OCI-LY7 (cell line): ENCODE measurements around the gene GNAO1. TPM values are rescaled to one million over a fixed set of nuclear protein-coding genes. Genes with fewer than 3 reads are reported as not detected.

Experiments used
- BruUV-seq: library from RNA; stranded (reverse); fragments of 400-500 nt; replicated peaks from 2 replicates; lab custom pipeline; 2021; lab: Mats Ljungman, UMichigan
- CTCF ChIA-PET: fragments of 300-600 bp; sonication (Branson Sonifier 250); formaldehyde crosslinking; loops from one replicate; lab custom pipeline; 2022; ENCODE audit warnings: antibody characterized with exemption; ENCODE audit not compliant: unreplicated experiment; lab: Charles Lee
- POLR2A ChIA-PET: fragments of 300-600 bp; sonication (Branson Sonifier 250); formaldehyde crosslinking; loops from one replicate; lab custom pipeline; 2022; ENCODE audit warnings: antibody characterized with exemption; lab: Charles Lee
- DNase-seq: peaks from one replicate; pipeline ENCODE4 v3.0.0-alpha.2; 2015; ENCODE audit warnings: low spot score
- H2AFZ ChIP-seq: fragments of 200-600 bp; sonication (generic), shearing (Covaris generic); 2 replicates; pipeline ENCODE4 v1.6.1; 2014; ENCODE audit warnings: mild to moderate bottlenecking, antibody characterized with exemption, low read length, moderate library complexity
- H3K27ac ChIP-seq: fragments of 200-600 bp; sonication (generic); 2 replicates; pipeline ENCODE4 v1.5.1; 2014; ENCODE audit warnings: mixed run types, low read depth, mild to moderate bottlenecking, moderate library complexity, low read length, inconsistent platforms; ENCODE audit not compliant: poor library complexity, severe bottlenecking
- H3K36me3 ChIP-seq: fragments of 200-600 bp; sonication (generic); 2 replicates; pipeline ENCODE4 v1.6.1; 2014; ENCODE audit warnings: mild to moderate bottlenecking, antibody characterized with exemption, low read length, moderate library complexity, mixed read lengths; ENCODE audit not compliant: insufficient read depth
- H3K4me1 ChIP-seq: fragments of 200-600 bp; sonication (generic); 2 replicates; pipeline ENCODE4 v1.5.1; 2014; ENCODE audit warnings: mild to moderate bottlenecking, low read length; ENCODE audit not compliant: insufficient read depth, poor library complexity, severe bottlenecking
- H3K4me2 ChIP-seq: fragments of 200-600 bp; sonication (generic); 2 replicates; pipeline ENCODE4 v1.6.1; 2014; ENCODE audit warnings: mild to moderate bottlenecking, low read length
- H3K4me3 ChIP-seq: fragments of 200-600 bp; sonication (generic); 2 replicates; pipeline ENCODE4 v1.5.1; 2014; ENCODE audit warnings: mild to moderate bottlenecking, low read depth, low read length; ENCODE audit not compliant: poor library complexity, severe bottlenecking
- H3K79me2 ChIP-seq: fragments of 200-600 bp; sonication (generic); 2 replicates; pipeline ENCODE4 v1.6.1; 2016; ENCODE audit warnings: low read depth, mild to moderate bottlenecking, low read length, moderate library complexity, mixed read lengths; ENCODE audit not compliant: insufficient read depth
- H3K9me2 ChIP-seq: fragments of 200-600 bp; sonication (generic); 2 replicates; pipeline ENCODE4 v1.6.1; 2016; ENCODE audit warnings: mild to moderate bottlenecking, low read length, mixed read lengths; ENCODE audit not compliant: insufficient read depth
- H3K9me3 ChIP-seq: fragments of 200-600 bp; sonication (generic); 2 replicates; pipeline ENCODE4 v1.6.1; 2014; ENCODE audit warnings: mild to moderate bottlenecking, mixed run types, low read length, mixed read lengths
- H4K20me1 ChIP-seq: fragments of 200-600 bp; sonication (generic); 2 replicates; pipeline ENCODE4 v1.6.1; 2014; ENCODE audit warnings: mild to moderate bottlenecking, antibody characterized with exemption, low read length, moderate library complexity, mixed read lengths; ENCODE audit not compliant: insufficient read depth
- EZH2phosphoT487 ChIP-seq: fragments of 200-600 bp; sonication (generic); IDR thresholded peaks from 2 replicates; pipeline ENCODE4 v1.6.1; 2018; ENCODE audit warnings: low read depth, borderline replicate concordance, mild to moderate bottlenecking, mixed run types, antibody characterized with exemption, low read length, moderate library complexity, mixed read lengths
- intact Hi-C: fragments of 100-400 bp; cut with micrococcal nuclease; formaldehyde crosslinking; loops from one replicate; pipeline ENCODE4 v1.10.0; 2022; ENCODE audit not compliant: unreplicated experiment
- total RNA-seq, 2 experiments: library from RNA; depleted of rRNA in 1 of 2; stranded (reverse); fragments of >200 nt in 1 of 2; shearing (Covaris generic) in 1 of 2; gene quantifications; 2 replicates each; pipeline ENCODE4 v1.2.3, GENCODE V29; 2014 to 2022
- TF ChIP-seq, protein P1 (sequence below): fragments of 200-600 bp; sonication (generic); conservative IDR thresholded peaks from 2 replicates; pipeline ENCODE4 v1.5.1; 2014; ENCODE audit warnings: mild to moderate bottlenecking, antibody characterized with exemption, low read length, moderate library complexity, mixed read lengths

GNAO1 gene
- total RNA-seq, 2 experiments from 2014 or later = not detected

DNA sequence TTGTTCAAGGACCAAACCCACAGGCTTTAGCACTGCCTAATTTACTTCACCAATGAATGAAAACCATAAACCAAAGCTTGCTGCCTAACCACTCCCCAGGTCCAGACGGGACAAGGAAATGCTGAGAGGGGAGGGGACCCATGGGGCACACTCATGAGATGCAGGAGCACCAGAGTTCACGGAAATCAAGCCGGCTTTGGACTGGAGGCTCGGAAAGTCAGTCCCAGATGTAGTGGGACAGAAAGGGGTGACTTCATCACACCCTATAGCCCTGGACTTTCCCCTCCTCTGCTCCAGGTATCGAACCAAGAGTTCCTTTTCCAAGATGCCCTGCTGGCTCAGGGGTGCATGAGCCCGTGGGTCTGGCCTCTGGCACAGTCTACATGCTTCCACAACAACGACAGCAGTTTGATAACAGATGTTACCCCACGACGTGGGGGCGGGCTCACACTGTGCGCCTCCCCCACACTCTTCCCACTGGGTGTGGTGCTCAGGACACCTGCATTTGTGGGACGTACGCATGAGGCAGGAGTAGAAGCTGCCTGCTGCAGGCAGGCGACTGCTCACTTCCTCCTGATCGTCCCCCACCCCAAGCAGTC, 170.9 kb downstream of the GNAO1 start:
- CTCF ChIA-PET = interaction anchor here (1.2 kb wide), 1 partner anchor 8 kb away, joined by 3 read pairs; no protein-coding TSS in a partner anchor

DNA sequence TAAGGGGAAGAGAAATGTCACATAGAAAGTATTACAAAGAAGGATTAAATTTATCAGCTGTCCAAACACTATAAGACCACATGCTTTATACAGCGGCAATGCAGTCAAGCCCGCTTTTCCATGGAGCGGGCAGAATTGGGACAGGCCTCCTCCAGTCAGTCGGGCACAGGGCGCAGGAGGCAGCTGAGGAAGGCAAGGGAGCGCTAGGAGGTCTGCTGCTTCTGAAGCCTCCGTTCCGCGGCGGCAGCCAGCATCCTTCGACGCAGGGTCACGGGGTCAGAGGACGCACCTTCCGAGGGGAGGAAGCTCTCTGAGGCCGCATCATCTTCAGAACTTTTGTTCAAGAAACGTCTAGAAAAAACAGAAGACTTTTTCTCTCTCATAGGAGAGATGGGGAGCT, 171.4 kb downstream of the GNAO1 start:
- no peaks in the 10 kb centered on the region for H3K9me3 ChIP-seq
- H3K4me2 ChIP-seq = no peak overlapping the region
- intact Hi-C loops = no loop called here
- H3K79me2 ChIP-seq = no peaks in the 10 kb centered on the region
- peaks cover 47% of the 10 kb centered on the region for H3K36me3 ChIP-seq
- H3K9me2 ChIP-seq = no peaks in the 10 kb centered on the region
- no peaks in the 10 kb centered on the region for H4K20me1 ChIP-seq
- POLR2A ChIA-PET = no interaction called here
- TF ChIP-seq, protein P1, sequence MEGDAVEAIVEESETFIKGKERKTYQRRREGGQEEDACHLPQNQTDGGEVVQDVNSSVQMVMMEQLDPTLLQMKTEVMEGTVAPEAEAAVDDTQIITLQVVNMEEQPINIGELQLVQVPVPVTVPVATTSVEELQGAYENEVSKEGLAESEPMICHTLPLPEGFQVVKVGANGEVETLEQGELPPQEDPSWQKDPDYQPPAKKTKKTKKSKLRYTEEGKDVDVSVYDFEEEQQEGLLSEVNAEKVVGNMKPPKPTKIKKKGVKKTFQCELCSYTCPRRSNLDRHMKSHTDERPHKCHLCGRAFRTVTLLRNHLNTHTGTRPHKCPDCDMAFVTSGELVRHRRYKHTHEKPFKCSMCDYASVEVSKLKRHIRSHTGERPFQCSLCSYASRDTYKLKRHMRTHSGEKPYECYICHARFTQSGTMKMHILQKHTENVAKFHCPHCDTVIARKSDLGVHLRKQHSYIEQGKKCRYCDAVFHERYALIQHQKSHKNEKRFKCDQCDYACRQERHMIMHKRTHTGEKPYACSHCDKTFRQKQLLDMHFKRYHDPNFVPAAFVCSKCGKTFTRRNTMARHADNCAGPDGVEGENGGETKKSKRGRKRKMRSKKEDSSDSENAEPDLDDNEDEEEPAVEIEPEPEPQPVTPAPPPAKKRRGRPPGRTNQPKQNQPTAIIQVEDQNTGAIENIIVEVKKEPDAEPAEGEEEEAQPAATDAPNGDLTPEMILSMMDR = no peak
- TF ChIP-seq EZH2phosphoT487 = no peak
- no peak overlapping the region for H3K4me3 ChIP-seq
- H2AFZ ChIP-seq = no peak overlapping the region
- BruUV-seq = no TSS peak
- no peaks in the 10 kb centered on the region for H3K4me1 ChIP-seq
- CTCF ChIA-PET = no interaction called here
- no peak for DNase-seq
- H3K27ac ChIP-seq = no peak overlapping the region

More for the DNA sequence above, 170.9 kb downstream of the GNAO1 start:
- Histone ChIP-seq H3K79me2 (no peaks in the 10 kb centered on the region), H3K4me3 (no peak overlapping the region), H3K9me2 (no peaks in the 10 kb centered on the region), H3K9me3 (no peaks in the 10 kb centered on the region), H3K4me1 (peaks cover 5% of the 10 kb centered on the region), H3K27ac (no peak overlapping the region), H4K20me1 (no peaks in the 10 kb centered on the region), H3K36me3 (peaks cover 42% of the 10 kb centered on the region), H2AFZ (no peak overlapping the region), H3K4me2 (no peak overlapping the region)
- BruUV-seq = no TSS peak
- TF ChIP-seq, protein P1 = no peak
- TF ChIP-seq EZH2phosphoT487 = no peak
- intact Hi-C loops = no loop called here
- DNase-seq = no peak
- POLR2A ChIA-PET = no interaction called here

DNA sequence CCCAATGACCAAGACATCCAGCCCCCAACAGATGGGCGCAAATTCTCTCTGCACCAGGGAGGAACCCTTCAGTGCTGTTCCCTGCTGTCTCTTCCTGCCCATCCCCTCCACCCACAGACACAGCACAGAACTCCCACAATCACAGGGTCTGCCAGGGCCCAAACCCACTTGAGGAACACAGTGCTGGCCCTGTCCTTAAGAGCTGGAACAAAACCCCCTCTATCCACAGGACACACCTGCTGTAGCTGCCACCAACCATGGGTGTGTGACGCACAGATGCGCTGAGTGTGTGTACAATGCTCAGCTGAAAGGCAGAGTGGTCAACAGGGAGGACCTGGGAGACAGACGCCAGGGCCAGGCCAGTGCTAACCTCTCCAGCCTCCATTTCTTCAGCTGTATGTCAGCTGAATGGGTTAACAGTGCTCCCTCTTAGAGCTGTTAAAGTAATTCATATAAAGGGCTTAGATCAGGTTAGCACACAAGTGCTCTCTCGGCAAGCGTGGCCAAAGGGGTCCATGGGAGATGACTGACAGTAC, 172.0 kb downstream of the GNAO1 start:
- intact Hi-C loops = no loop called here
- no TSS peak for BruUV-seq
- POLR2A ChIA-PET = no interaction called here
- no peaks in the 10 kb centered on the region for H3K9me3 ChIP-seq
- no peaks in the 10 kb centered on the region for H3K9me2 ChIP-seq
- no peak overlapping the region for H3K4me2 ChIP-seq
- no peak for DNase-seq
- H3K27ac ChIP-seq = no peak overlapping the region
- H3K79me2 ChIP-seq = no peaks in the 10 kb centered on the region
- H3K4me1 ChIP-seq = no peaks in the 10 kb centered on the region
- H3K36me3 ChIP-seq = peaks cover 52% of the 10 kb centered on the region
- no peaks in the 10 kb centered on the region for H4K20me1 ChIP-seq
- H3K4me3 ChIP-seq = no peak overlapping the region
- CTCF ChIA-PET = no interaction called here
- TF ChIP-seq, protein P1 = no peak
- no peak for TF ChIP-seq EZH2phosphoT487
- H2AFZ ChIP-seq = no peak overlapping the region
